MM.1S (cell line): ENCODE measurements around the gene PNPLA5.

Experiments used
- CTCF ChIP-seq: fragments of 300-600 bp; sonication (generic); IDR thresholded peaks from 2 replicates; pipeline ENCODE4 v1.5.1; 2016; ENCODE audit warnings: antibody characterized with exemption, low read length, mixed read lengths
- EZH2 ChIP-seq: fragments of 300-600 bp; sonication (generic); optimal IDR thresholded peaks from 2 replicates; pipeline ENCODE3; 2017; ENCODE audit warnings: low read depth, mild to moderate bottlenecking, antibody characterized with exemption, low read length, mixed read lengths
- EZH2phosphoT487 ChIP-seq: fragments of 300-600 bp; sonication (generic); IDR thresholded peaks from 2 replicates; pipeline ENCODE4 v1.6.1; 2018; ENCODE audit warnings: antibody characterized with exemption, low read length

- no peak for TF ChIP-seq CTCF
- TF ChIP-seq EZH2phosphoT487 = no peak
- no peak for TF ChIP-seq EZH2
Observed at GRCh38 chr22:43879901-43880540, 11.8 kb downstream of the PNPLA5 start.
